HUDEP-2 (cell line): ENCODE data around the gene LATS2.

ENCODE experiments used
- DNase-seq, 76 experiments: peaks; one replicate each; lab custom pipeline; 2025; ENCODE audit not compliant: unreplicated experiment in 76 of 76; lab: John Stamatoyannopoulos, UW

LATS2 gene

GRCh38 chr13:20923272-20923671 lies 138.1 kb downstream of the LATS2 start:
- DNase-seq: peak in 1 of 76 experiments; percentile 5
